ENCODE results near the gene KRTAP1-4.

DNA sequence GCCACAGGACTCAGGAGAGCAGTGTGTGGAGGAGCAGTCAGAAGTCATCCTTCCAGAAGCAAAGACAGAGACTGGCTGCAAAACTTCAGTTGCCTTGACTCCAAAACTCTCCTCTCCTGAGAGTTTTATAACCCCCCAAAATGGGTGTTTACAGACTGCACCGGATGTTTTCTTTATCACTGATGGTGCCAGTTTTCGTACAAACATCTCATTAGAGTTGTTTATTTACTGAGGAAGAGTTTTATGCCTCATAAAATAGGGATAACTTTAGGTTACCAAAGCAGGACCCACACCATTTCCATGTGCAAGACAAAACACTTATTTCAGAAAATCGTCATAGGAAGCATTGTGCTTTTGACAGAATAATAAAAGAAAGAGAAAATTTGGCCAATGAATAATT is 45.8 kb downstream of the KRTAP1-4 start, which contains the start of gene KRT40:
- TF ChIP-seq, protein P1, sequence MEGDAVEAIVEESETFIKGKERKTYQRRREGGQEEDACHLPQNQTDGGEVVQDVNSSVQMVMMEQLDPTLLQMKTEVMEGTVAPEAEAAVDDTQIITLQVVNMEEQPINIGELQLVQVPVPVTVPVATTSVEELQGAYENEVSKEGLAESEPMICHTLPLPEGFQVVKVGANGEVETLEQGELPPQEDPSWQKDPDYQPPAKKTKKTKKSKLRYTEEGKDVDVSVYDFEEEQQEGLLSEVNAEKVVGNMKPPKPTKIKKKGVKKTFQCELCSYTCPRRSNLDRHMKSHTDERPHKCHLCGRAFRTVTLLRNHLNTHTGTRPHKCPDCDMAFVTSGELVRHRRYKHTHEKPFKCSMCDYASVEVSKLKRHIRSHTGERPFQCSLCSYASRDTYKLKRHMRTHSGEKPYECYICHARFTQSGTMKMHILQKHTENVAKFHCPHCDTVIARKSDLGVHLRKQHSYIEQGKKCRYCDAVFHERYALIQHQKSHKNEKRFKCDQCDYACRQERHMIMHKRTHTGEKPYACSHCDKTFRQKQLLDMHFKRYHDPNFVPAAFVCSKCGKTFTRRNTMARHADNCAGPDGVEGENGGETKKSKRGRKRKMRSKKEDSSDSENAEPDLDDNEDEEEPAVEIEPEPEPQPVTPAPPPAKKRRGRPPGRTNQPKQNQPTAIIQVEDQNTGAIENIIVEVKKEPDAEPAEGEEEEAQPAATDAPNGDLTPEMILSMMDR (IDR thresholded peaks at IDR 0.05; ENCODE audit: low read depth, low read length, poor library complexity, severe bottlenecking) = no peak
- no peak for TF ChIP-seq EZH2phosphoT487 (IDR thresholded peaks at IDR 0.05; ENCODE audit: borderline replicate concordance, low read length)
